Activated naive CD4-positive, alpha-beta T cell treated with Interleukin-2 at 50 U/mL for 16 hours (primary cell): ENCODE results near the gene SRSF4.
"Not testable (repeated sequence)": the region's sequence is repeated elsewhere in the genome, so short reads cannot be mapped to it uniquely, and the experiment has no call there.

Experiments used
- DNase-seq: peaks from one replicate; pipeline ENCODE4 v3.0.0-alpha.2; 2020

SRSF4 gene

DNA sequence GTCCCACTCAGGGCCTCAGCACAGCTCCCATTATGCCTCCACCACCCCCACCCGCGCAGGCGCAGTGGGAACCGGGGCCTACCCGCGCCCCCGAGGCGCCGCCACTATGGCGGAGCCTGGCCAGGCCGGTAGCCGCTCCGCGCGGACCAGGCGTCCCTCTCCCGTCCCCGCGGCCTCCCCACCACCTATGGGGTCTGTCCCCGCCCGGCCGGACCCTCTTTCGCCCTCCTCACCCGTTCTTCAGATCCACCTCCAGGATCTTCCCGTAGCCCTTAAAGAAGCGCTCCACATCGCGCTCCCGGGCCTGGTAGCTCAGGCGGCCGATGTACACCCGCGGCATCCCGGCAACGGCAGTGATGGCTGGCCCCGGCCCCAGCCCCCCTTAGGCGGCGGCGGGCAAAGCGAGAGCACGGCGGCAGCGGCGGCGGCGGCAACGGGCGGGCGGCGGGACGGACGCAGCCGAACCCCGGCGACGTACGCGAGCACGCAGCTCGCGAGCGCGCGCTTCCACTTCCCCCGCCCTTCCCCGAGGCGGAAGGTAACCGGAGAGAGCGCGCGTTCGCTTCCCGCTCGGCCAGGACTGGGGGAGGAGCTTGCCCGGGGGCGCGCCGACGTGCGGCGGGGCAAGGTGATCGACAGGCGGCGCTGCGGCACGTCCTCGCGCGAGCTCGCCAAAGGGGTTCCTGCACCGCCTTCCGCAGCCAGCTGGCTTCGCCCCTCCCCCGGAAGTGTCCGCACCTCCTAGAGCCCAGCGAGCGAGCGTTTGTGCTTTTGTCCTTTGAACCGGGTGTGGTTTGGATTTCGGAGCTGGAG is at the start of gene SRSF4:
TSS of gene SRSF4 (minus strand) at position 488 of the 813 bp plus-strand sequence. CDS start at position 340, 148 bp downstream.
- peak; percentile 99 for DNase-seq

DNA sequence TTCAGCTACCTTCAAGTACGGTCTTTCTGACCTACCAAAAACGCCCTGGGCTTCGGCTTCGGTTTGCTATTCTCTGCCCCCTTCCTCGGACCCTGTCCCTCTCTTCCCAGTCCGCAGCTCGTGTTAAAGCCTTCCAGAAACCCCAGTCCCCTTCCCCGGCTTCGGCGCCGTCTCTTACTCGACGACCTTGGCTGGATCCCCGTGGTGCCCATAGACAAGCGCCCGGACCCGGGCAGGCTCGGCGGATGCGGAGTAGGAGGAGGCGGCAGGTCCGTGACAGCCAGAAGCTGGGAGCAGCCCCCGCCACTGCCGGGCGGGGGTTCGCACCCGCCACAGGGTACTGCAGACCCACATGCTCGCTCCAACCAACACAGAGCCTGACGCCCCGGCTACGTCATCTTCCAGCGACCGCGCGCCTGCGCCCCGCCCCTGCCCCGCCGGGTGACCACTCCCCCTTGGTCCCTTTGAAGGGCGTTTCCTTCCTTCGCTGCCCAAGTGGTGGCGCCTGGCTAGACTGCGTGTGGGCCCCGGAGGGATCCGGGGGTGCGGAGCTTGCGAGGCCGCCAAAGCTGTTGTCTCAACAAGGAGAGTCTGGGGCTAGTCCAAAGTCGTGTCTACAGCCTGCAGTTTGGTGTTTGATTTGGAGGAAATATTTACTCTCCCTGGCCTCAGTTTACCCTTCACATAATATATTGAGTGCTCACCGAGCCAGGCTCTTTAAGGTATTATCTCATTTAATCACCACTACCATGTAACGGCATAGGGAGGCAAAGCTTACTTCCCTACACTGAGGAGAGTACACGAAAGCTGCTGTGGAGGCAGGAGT is 49.1 kb upstream of the SRSF4 start, which contains the start of gene MECR:
TSS of gene MECR (minus strand) at position 382 of the 826 bp plus-strand sequence. CDS start at position 354, 28 bp downstream.
- peak; percentile 96 for DNase-seq

- no peak for DNase-seq
These were observed 48.5 kb upstream of the SRSF4 start for GRCh38 chr1:29230204-29230552.

DNA sequence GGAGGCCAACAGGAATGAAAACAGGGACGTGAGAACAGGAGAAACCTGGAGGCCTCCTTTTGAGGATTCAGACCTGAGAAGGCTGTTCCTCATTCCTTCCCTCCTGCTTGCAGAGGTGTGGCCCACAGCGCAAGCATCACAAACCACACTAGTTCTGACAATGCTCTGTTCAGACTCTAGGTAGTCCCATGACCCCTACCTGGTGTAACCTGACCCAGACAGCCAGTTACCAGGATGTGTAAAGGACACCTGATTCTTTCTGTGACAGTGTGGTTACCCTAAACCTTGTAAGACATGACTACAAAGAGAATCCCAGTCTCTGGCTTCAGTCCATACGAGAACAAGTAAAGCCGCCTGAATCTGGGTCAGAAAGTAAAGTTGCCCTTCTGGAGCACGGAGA is 45.8 kb upstream of the SRSF4 start:
- no peak for DNase-seq

DNA sequence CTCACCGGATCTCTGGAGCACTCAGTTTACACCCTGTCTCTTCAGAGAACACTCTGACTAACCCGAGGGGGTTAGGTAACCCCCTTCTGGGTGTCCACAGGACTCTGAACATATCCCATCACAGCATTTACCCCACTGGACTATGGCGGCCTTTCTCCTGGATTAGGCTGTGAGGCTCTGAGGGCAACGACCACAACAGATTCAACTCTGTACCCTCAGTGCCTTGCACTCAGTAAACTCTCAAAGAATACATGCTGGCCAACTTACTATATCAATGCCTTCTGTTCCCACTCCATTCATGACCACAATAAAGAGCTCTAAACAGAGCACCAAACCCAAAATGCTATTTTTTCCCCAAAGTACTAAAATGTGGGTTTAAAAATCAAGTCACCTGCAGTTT is 43.7 kb upstream of the SRSF4 start:
- DNase-seq: no peak

GRCh38 chr1:29224356-29224837 is 42.7 kb upstream of the SRSF4 start:
- no peak for DNase-seq

GRCh38 chr1:29223521-29223920 is 41.8 kb upstream of the SRSF4 start:
- no peak for DNase-seq

- no peak for DNase-seq
These were observed 41.0 kb upstream of the SRSF4 start for GRCh38 chr1:29222686-29223085.

DNA sequence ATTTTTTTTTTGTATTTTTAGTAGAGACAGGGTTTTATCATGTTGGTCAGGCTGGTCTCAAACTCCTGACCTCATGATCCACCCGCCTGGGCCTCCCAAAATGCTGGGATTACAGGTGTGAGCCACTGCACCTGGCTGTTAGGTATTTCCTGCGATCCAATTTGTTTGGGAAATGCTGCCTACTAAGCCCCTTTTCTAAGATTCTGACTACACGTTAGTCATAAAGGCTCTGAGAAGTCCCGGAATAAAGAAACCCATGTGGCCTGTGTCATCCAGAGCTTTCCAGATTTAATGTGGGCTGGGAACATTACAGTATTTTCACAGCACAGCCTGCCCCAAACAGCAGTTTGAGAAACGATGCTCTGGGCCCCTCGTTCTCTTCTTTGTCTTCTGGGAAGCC is 40.6 kb upstream of the SRSF4 start:
- not testable (repeated sequence) for DNase-seq

DNA sequence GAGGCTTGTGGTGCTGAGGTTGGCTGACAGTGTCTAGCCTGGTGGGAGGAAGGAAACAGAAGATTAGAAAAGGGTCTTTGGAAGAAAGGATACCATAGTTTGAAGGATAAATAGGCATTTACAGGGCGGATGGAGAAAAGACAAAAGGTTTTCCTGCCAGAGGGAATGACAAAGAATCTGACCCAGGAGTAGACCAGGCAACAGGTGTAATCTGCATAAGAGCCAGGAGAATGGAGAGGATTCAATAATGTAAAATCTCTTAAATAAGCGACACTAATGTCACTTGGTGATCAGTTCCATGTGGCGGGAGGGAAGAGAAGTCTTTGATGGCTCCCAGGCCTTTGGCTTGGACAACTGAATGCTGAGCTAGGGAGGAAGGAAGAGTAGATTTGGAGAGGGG is 39.6 kb upstream of the SRSF4 start:
- no peak for DNase-seq

DNA sequence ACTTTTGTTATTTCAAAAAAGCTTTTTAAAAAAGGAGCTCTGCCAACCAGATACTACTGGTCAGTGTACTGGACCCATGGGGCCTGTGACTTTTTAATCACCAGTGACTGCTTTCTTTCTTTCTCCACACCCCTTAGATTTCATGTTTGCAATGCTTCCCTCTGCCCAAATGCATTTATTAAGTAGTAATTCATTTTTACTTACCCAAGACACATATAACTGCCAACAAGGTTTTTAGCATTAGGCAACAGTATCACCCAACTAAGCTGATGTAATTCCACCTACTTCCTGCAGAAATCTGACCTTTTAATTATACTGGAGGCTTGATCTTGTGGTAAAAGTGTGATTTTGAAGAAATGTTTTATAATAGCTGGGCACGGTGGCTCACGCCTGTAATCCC is 36.5 kb upstream of the SRSF4 start:
- DNase-seq: no peak

GRCh38 chr1:29217633-29218032 is 35.9 kb upstream of the SRSF4 start:
- no peak for DNase-seq

- DNase-seq: no peak
These were observed 31.4 kb upstream of the SRSF4 start for GRCh38 chr1:29213055-29213454.

DNA sequence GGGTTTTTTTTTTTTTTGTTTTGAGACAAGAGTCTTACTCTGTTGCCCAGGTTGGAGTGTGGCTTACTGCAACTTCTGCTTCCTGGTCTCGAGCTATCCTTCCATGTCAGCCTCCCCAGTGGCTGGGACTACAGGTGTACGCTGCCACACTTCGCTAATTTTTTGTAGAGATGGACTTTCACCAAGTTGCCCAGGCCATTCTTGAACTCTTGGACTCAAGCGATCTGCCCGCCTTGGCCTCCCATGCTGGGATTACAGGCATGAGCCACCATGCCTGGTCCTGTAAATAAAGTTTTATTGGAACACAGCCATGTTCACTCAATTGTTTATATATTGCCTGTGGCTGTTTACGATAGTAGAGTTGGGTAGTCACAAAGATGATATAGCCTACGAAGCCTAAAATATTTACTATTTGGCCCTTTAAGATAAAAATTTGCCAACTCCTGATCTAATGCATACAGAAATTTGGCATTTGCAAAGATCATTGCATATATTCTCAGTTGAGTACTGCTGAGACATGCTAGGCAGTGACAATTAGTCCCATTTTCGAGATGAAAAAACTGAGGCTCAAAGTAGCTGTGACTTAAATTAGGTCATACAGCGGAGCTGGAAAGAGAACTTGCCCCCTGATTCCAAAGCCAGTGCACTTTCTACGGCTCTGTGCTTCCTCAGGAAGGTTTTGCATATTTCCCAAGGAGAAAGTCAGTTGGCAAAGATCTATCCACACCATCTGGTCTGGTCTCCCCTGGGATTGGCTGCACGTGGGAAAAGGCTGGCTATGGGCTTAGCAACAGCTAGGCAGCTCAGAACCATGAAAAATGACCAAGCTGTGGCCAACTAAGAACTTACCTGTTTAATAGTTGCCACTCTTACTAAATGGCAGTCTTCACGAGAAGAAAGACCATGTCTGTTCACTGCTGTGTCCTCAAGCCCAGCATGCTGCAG is 29.7 kb upstream of the SRSF4 start:
- no peak for DNase-seq

DNA sequence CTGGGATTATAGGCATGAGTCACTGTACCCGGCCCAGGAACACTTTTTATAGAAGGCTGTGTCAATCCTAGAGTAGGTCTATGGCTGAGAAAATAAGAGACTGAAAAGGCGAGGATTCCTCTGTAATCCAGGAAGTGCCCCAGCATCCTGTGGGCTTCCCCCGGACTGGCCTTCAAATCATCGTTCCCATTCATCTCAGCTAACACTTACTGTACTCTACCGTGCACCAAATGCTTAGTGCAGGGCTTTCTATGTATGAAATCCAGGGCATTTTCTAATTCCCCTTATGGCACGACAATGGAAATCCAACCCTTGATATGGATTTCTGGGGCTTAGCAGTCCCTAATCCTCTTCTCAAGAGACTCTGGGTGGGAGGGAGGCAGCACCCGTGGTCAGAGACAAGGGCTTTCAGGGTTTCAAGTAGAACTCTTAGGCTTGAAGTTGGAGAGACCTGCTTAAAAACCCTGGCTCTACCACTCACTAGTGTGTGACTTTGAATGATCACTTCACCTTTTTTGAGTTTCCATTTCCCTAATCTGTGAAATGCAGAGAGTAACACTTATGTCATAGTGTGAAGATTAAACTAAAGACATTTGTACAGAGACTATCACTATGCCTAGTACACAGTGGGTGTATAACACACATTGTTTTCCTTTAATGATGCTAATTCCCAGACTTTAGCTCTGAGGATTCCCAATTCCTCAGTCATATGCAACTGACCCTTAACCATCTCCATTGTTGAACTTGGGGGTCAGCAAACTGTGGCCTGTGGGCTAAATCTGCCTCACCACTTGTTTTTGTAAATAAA is 28.8 kb upstream of the SRSF4 start:
- no peak for DNase-seq

DNA sequence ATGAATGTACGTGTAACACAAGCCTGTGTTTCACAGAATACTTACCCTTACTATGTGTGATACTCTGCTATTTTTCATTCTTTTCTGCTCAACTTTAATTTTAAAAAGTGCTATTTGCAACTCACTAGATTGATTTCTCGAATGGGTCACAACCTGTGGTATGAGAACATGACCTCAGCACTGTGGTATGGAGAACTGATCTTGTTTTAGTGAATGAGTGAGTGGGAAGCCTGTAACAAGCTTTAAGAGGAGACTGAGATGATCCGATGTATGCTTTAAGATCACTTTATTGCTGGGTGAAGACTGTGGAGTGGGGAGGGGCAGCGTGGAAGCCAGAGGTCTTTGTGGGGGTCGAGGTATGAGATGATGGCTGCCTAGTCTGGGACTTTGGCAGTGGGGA is 27.5 kb upstream of the SRSF4 start:
- no peak for DNase-seq

- no peak for DNase-seq
These were observed 26.7 kb upstream of the SRSF4 start for GRCh38 chr1:29208442-29208841.

GRCh38 chr1:29202584-29203340 is 21.1 kb upstream of the SRSF4 start:
- peak; percentile 89 for DNase-seq

- DNase-seq: no peak
These were observed 20.4 kb upstream of the SRSF4 start for GRCh38 chr1:29202053-29202452.

DNA sequence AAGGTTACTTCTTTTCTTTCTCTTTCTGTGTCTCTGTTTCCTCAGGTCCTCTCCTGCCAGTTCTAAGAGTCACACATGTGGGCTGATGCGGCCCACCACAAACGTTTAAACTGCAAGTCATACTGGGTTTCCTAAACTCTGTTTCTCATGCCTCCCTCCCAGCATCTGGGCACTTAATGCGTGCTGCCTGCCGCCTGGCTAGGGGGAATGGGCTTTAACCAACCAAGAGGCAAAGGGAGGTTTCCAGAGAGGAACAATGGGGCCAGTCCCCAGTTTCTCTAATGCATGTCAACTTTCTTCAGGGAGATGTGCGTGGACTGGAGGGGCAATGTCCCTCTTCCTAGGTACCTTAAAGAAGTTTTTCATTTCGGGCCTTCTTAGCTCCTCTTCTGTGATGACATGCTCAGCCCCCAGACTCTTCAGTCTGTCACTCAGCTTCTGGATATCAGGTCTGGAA is 19.9 kb upstream of the SRSF4 start:
- DNase-seq: no peak
